GM12892 (cell line): Measurements from ENCODE around the gene PDSS2.
"Not testable (repeated sequence)": the region's sequence is repeated elsewhere in the genome, so short reads cannot be mapped to it uniquely, and the experiment has no call there.

Experiments used
- DNase-seq: peaks from one replicate; pipeline ENCODE4 v3.0.0; 2011; ENCODE audit not compliant: insufficient read length
- FAIRE-seq: peaks from 2 replicates; lab custom pipeline; 2011; peaks lifted over from hg19 to GRCh38; lab: Jason Lieb, UNC
- POLR2A ChIP-seq: IDR thresholded peaks from 2 replicates; pipeline ENCODE4 v1.6.1; 2011; ENCODE audit warnings: low read depth, low read length, control low read depth
- POLR2AphosphoS5 ChIP-seq: IDR thresholded peaks from 2 replicates; pipeline ENCODE4 v1.6.1; 2011; ENCODE audit warnings: low read depth, low read length, control low read depth
- TAF1 ChIP-seq: IDR thresholded peaks from 2 replicates; pipeline ENCODE4 v1.6.1; 2011; ENCODE audit warnings: low read depth, mild to moderate bottlenecking, control low read depth, low read length, borderline replicate concordance

Gene PDSS2

DNA sequence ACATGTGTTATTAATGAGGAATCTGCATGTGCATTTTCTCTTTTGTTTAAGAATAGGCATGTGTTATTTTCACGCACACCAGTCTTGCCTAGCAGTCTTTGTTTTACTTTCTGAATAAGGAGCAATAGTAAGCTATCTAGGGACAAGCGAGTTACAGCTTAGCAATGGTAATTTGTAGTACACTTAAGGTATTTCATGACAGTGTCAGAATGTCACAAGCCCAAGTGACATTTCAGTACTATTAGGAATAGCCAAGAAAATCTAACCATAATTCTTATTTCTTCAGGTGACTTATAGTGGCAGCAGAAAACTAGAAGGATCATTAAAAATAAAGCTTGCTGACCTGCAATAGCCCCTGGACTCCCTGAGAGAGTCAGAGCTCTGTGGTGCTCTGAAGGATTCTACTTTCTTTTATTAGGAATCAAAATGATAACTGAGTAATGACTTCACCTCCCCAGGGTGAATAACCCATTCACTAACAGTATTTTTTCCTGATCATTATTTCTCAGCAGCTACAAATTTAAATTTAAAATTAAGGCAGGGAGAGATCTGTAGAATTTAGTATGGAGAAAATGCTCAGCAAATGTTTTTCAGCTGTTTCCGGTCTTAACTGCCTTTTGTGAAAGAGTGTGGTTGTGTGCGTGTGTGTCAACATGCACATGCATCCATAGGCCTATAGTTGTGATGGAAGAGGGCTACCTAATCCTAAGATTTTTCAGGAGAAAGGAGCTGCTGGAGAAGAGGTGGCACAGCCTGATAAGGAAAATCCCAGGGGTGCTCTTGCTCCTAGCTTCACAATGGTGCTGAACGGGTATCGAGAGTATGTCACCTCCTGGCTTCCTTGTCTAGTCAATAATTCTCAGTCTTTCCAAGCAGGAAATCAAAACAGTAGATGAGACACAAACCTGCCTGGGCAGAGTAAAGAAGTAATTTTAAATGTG, 254.0 kb downstream of the PDSS2 start:
- TF ChIP-seq TAF1 (no peak), POLR2A (no peak), POLR2AphosphoS5 (no peak)
- FAIRE-seq: no peak
- no peak for DNase-seq

GRCh38 chr6:107202876-107203468, 256.4 kb downstream of the PDSS2 start:
- no peak for FAIRE-seq
- no peak for DNase-seq

DNA sequence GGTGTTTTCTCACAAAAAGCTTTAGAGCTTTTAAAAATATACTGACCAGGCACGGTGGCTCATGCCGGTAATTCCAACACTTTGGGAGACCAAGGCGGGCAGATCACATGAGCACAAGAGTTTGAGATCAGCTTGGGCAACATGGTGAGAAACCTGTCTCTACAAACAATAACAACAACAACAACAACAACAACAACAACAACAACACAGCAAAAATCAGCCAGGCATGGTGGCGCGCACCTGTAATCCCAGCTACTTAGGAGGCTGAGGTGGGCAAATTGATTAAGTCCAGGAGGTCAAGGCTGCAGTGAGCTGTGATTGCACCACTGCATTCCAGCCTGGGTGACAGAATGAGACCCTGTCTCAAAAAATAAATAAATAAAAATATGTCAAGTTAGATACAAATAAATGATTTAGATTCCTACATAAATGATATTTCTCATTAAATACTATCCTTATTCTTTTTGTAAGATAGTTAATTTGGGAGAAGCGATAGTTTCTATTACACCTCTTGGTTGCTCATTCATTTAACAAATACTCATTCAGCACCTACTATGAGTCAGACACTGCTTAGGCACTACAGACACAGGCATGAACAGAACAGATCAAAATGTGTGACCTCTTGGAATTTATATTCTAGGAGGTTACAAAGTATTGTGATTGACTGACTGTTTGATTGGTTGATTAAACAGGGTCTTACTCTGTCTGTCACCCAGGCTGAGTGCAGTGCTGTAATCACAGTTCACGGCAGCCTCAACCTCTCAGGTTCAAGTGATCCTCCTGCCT, 260.5 kb downstream of the PDSS2 start:
- TF ChIP-seq POLR2A (no peak), POLR2AphosphoS5 (no peak), TAF1 (no peak)
- FAIRE-seq: no peak
- DNase-seq: no peak

More at GRCh38 chr6:107202876-107203468, 256.4 kb downstream of the PDSS2 start:
- TF ChIP-seq POLR2AphosphoS5: no peak
- TF ChIP-seq POLR2A: no peak
- no peak for TF ChIP-seq TAF1

DNA sequence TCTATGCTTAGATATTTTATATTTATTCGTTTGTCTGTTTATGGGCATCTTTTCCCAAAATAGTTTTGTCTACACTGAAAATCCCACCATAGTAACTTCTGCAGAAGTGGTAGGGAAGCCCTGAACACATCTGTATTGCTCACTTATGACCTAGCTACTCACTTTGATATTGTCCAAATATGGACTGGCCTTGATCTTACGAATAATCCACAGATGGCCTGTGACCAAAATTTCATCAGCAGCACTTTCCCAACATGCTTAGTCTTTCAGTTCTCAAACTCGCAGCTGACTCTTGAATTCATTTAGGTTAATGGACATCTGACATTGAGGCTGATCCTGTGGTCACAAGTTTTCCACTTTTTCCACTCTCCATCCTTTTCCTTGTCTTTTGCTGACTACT, 263.2 kb downstream of the PDSS2 start:
- DNase-seq (no peak), FAIRE-seq (no peak)
- no peak for TF ChIP-seq POLR2AphosphoS5
- TF ChIP-seq POLR2A: no peak
- no peak for TF ChIP-seq TAF1

DNA sequence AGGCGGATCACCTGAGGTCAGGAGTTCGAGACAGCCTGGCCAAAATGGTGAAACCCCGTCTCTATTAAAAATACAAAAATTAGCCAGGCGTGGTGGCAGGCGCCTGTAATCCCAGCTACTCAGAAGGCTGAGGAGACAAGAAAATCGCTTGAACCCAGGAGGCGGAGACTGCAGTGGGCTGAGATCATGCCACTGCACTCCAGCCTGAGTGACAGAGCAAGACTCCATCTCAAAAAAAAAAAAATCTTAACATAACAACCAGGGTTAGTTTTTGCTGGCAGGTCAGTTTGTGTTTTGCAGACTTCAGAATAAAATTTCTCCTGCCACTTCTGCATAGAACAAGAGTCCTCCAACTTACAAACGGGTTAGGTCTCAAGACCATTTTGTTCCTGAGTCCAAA, 264.6 kb downstream of the PDSS2 start:
- DNase-seq, FAIRE-seq: not testable (repeated sequence)

GRCh38 chr6:107192830-107193229, 266.5 kb downstream of the PDSS2 start:
- TF ChIP-seq TAF1 (no peak), POLR2A (no peak), POLR2AphosphoS5 (no peak)
- DNase-seq (no peak), FAIRE-seq (no peak)

GRCh38 chr6:107187630-107188029, 271.7 kb downstream of the PDSS2 start:
- TF ChIP-seq POLR2A (no peak), POLR2AphosphoS5 (no peak), TAF1 (no peak)
- no peak for DNase-seq
- FAIRE-seq: no peak

DNA sequence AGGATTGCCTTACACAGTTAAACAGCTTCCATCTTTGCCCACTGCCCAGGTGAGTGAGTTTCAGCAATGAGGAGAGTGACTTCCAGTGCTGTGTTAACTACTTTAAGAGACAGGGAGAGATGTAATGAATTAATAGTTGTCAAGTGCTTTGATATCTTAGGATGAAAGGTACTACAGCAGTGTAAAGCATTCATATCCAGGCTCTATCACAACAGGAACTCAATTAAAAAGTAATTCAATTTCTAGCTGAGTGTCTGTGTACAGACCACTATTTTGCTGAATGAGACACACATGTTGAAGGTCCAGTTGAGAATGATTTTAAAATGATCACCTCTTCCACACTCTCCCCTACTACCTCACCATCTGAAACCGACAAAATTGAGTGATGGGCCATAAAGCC, 273.3 kb downstream of the PDSS2 start:
- TF ChIP-seq POLR2A (no peak), POLR2AphosphoS5 (no peak), TAF1 (no peak)
- DNase-seq: no peak
- FAIRE-seq: no peak

- no peak for TF ChIP-seq POLR2AphosphoS5
- no peak for TF ChIP-seq POLR2A
- no peak for TF ChIP-seq TAF1
- DNase-seq: no peak
- no peak for FAIRE-seq
These were observed 273.9 kb downstream of the PDSS2 start for GRCh38 chr6:107185391-107185970.

- TF ChIP-seq TAF1 (no peak), POLR2A (no peak), POLR2AphosphoS5 (no peak)
- FAIRE-seq (no peak), DNase-seq (no peak)
These were observed 274.9 kb downstream of the PDSS2 start for GRCh38 chr6:107184435-107184834.

DNA sequence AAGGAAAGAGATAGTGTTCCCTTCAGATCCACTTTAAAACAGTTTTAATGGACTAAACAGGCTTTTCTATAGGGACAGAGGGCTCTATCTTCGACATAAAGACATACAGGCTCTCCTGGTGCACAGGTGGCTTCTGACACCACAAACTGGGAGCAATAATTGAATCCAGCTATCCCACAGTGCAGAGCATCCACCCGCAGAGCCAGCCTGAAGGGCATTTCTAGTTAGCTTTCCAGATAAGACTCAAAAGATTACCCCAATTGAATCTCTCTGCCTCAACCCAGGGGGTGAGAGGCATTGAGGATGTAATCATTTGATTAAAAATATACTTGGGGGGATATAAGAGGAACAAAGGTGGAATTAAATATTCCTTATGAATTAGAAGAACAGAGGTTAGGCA, 279.3 kb downstream of the PDSS2 start:
- TF ChIP-seq TAF1 (no peak), POLR2A (no peak), POLR2AphosphoS5 (no peak)
- DNase-seq (no peak), FAIRE-seq (no peak)

DNA sequence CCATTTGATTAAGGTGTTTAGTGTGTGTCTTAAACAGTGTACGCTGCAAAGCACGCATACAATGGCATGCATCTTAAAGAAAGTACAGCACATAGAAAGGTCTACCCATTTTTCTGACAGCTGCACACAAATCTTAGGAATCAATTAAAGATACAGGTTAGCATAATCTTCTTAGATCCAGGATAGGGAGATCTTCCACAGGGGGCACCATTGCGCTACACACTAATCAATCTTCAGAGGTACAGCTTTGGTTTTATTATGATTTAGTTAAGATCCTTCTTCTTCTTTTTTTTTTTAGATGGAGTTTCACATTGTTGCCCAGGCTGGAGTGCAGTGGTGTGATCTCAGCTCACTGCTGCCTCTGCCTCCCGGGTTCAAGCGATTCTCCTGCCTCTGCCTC, 280.4 kb downstream of the PDSS2 start:
- FAIRE-seq: no peak
- no peak for DNase-seq
- TF ChIP-seq POLR2AphosphoS5: no peak
- TF ChIP-seq POLR2A: no peak
- no peak for TF ChIP-seq TAF1
